Stimulated activated naive CD8-positive, alpha-beta T cell treated with anti-CD3 and anti-CD28 coated beads, Interleukin-15, Interleukin-2, amounts not matched to agents 100 ng/mL and 50 ng/mL, for 24 hours (primary cell): ENCODE results near the gene RAB38.

Source experiments
- H3K27ac Mint-ChIP-seq: one replicate; pipeline ENCODE4 v1.8.0; 2021; ENCODE audit warnings: mild to moderate bottlenecking, mixed read lengths
- H3K27me3 Mint-ChIP-seq: one replicate; pipeline ENCODE4 v1.8.0; 2021; ENCODE audit warnings: mixed read lengths
- H3K36me3 Mint-ChIP-seq: one replicate; pipeline ENCODE4 v1.8.0; 2021; ENCODE audit warnings: low read depth, mixed read lengths
- H3K4me1 Mint-ChIP-seq: one replicate; pipeline ENCODE4 v1.8.0; 2021; ENCODE audit warnings: low read depth, mixed read lengths
- H3K4me3 Mint-ChIP-seq: one replicate; pipeline ENCODE4 v1.8.0; 2021; ENCODE audit warnings: mild to moderate bottlenecking, mixed read lengths
- H3K9me3 Mint-ChIP-seq: one replicate; pipeline ENCODE4 v1.8.0; 2021; ENCODE audit warnings: mixed read lengths

The RAB38 gene

GRCh38 chr11:88152381-88152780, 22.9 kb downstream of the RAB38 start:
- Mint-ChIP-seq H3K27me3 (peaks cover 4% of the 10 kb centered on the region), H3K36me3 (no peaks in the 10 kb centered on the region), H3K4me3 (no peak overlapping the region), H3K27ac (no peak overlapping the region), H3K9me3 (peaks cover 17% of the 10 kb centered on the region), H3K4me1 (no peaks in the 10 kb centered on the region)

- peaks cover 4% of the 10 kb centered on the region for H3K27me3 Mint-ChIP-seq
- H3K9me3 Mint-ChIP-seq, result peaks cover 14% of the 10 kb centered on the region
Observed at GRCh38 chr11:88151709-88152265, 23.5 kb downstream of the RAB38 start.

GRCh38 chr11:88146106-88146505, 29.1 kb downstream of the RAB38 start:
- Mint-ChIP-seq H3K4me1 (no peaks in the 10 kb centered on the region), H3K4me3 (no peak overlapping the region), H3K27me3 (no peaks in the 10 kb centered on the region), H3K27ac (no peak overlapping the region), H3K9me3 (no peaks in the 10 kb centered on the region), H3K36me3 (no peaks in the 10 kb centered on the region)

More at GRCh38 chr11:88151709-88152265, 23.5 kb downstream of the RAB38 start:
- Mint-ChIP-seq H3K27ac (no peak overlapping the region), H3K36me3 (no peaks in the 10 kb centered on the region), H3K4me3 (no peak overlapping the region), H3K4me1 (no peaks in the 10 kb centered on the region)

- Mint-ChIP-seq H3K27me3 (no peaks in the 10 kb centered on the region), H3K4me1 (no peaks in the 10 kb centered on the region), H3K27ac (no peak overlapping the region), H3K36me3 (no peaks in the 10 kb centered on the region), H3K4me3 (no peak overlapping the region), H3K9me3 (no peaks in the 10 kb centered on the region)
Observed at GRCh38 chr11:88139865-88140264, 35.4 kb downstream of the RAB38 start.

- Mint-ChIP-seq H3K36me3 (no peaks in the 10 kb centered on the region), H3K4me3 (no peak overlapping the region), H3K27me3 (no peaks in the 10 kb centered on the region), H3K27ac (no peak overlapping the region), H3K4me1 (no peaks in the 10 kb centered on the region), H3K9me3 (no peaks in the 10 kb centered on the region)
Observed at GRCh38 chr11:88131764-88132470, 43.3 kb downstream of the RAB38 start.

GRCh38 chr11:88122956-88123355, 52.3 kb downstream of the RAB38 start:
- Mint-ChIP-seq H3K27me3 (peaks cover 7% of the 10 kb centered on the region), H3K4me3 (no peak overlapping the region), H3K4me1 (no peaks in the 10 kb centered on the region)

GRCh38 chr11:88119561-88119960, 55.7 kb downstream of the RAB38 start:
- H3K9me3 Mint-ChIP-seq, result no peaks in the 10 kb centered on the region
- H3K4me1 Mint-ChIP-seq, result no peaks in the 10 kb centered on the region
- H3K27me3 Mint-ChIP-seq, result peaks cover 3% of the 10 kb centered on the region
- H3K4me3 Mint-ChIP-seq, result no peak overlapping the region
- no peak overlapping the region for H3K27ac Mint-ChIP-seq
- no peaks in the 10 kb centered on the region for H3K36me3 Mint-ChIP-seq

More at GRCh38 chr11:88122956-88123355, 52.3 kb downstream of the RAB38 start:
- Mint-ChIP-seq H3K9me3 (no peaks in the 10 kb centered on the region), H3K36me3 (no peaks in the 10 kb centered on the region), H3K27ac (no peak overlapping the region)

GRCh38 chr11:88117281-88117858, 57.9 kb downstream of the RAB38 start:
- Mint-ChIP-seq H3K27me3 (no peaks in the 10 kb centered on the region), H3K4me1 (no peaks in the 10 kb centered on the region), H3K9me3 (no peaks in the 10 kb centered on the region), H3K27ac (no peak overlapping the region), H3K4me3 (no peak overlapping the region), H3K36me3 (no peaks in the 10 kb centered on the region)

- no peaks in the 10 kb centered on the region for H3K36me3 Mint-ChIP-seq
- no peak overlapping the region for H3K4me3 Mint-ChIP-seq
- H3K27me3 Mint-ChIP-seq, result no peaks in the 10 kb centered on the region
- H3K9me3 Mint-ChIP-seq, result no peaks in the 10 kb centered on the region
- H3K27ac Mint-ChIP-seq, result no peak overlapping the region
- H3K4me1 Mint-ChIP-seq, result no peaks in the 10 kb centered on the region
Observed at GRCh38 chr11:88115828-88116755, 59.2 kb downstream of the RAB38 start.

GRCh38 chr11:88114486-88115045, 60.7 kb downstream of the RAB38 start:
- Mint-ChIP-seq H3K9me3 (no peaks in the 10 kb centered on the region), H3K27ac (no peak overlapping the region), H3K27me3 (no peaks in the 10 kb centered on the region), H3K4me1 (no peaks in the 10 kb centered on the region), H3K4me3 (no peak overlapping the region), H3K36me3 (no peaks in the 10 kb centered on the region)

GRCh38 chr11:88106666-88107065, 68.6 kb downstream of the RAB38 start:
- Mint-ChIP-seq H3K27ac (no peak overlapping the region), H3K27me3 (peaks cover 7% of the 10 kb centered on the region), H3K36me3 (no peaks in the 10 kb centered on the region), H3K9me3 (peaks cover 4% of the 10 kb centered on the region), H3K4me3 (no peak overlapping the region), H3K4me1 (no peaks in the 10 kb centered on the region)

GRCh38 chr11:88105951-88106350, 69.3 kb downstream of the RAB38 start:
- Mint-ChIP-seq H3K4me1 (no peaks in the 10 kb centered on the region), H3K27ac (no peak overlapping the region), H3K4me3 (no peak overlapping the region), H3K9me3 (peaks cover 4% of the 10 kb centered on the region), H3K36me3 (no peaks in the 10 kb centered on the region), H3K27me3 (peaks cover 7% of the 10 kb centered on the region)

- no peaks in the 10 kb centered on the region for H3K36me3 Mint-ChIP-seq
- H3K27me3 Mint-ChIP-seq, result peaks cover 7% of the 10 kb centered on the region
- no peak overlapping the region for H3K27ac Mint-ChIP-seq
- no peaks in the 10 kb centered on the region for H3K4me1 Mint-ChIP-seq
- peaks cover 4% of the 10 kb centered on the region for H3K9me3 Mint-ChIP-seq
- no peak overlapping the region for H3K4me3 Mint-ChIP-seq
Observed at GRCh38 chr11:88105526-88105925, 69.7 kb downstream of the RAB38 start.

GRCh38 chr11:88104408-88104807, 70.8 kb downstream of the RAB38 start:
- no peak overlapping the region for H3K4me3 Mint-ChIP-seq
- peaks cover 4% of the 10 kb centered on the region for H3K9me3 Mint-ChIP-seq
- no peaks in the 10 kb centered on the region for H3K4me1 Mint-ChIP-seq
- no peaks in the 10 kb centered on the region for H3K36me3 Mint-ChIP-seq
- peaks cover 10% of the 10 kb centered on the region for H3K27me3 Mint-ChIP-seq
- no peak overlapping the region for H3K27ac Mint-ChIP-seq
